ENCODE results near the gene IL18BP. TPM values are rescaled to one million over a fixed set of nuclear protein-coding genes. Genes with fewer than 3 reads are reported as not detected.

Gene IL18BP
- total RNA-seq, 1 experiment from 2014 or later = 5.1 TPM

- intact Hi-C loops (cut with micrococcal nuclease) = no loop called here
- Mint-ChIP-seq H3K27me3 (ENCODE audit: insufficient read depth, unreplicated experiment) (no peaks in the 10 kb centered on the region), H3K36me3 (ENCODE audit: insufficient read depth, unreplicated experiment) (peaks cover 100% of the 10 kb centered on the region), H3K4me1 (ENCODE audit: insufficient read depth, unreplicated experiment) (peaks cover 31% of the 10 kb centered on the region), H3K4me3 (ENCODE audit: unreplicated experiment) (no peak overlapping the region), H3K27ac (ENCODE audit: low read depth, unreplicated experiment) (no peak overlapping the region), H3K9me3 (ENCODE audit: unreplicated experiment) (no peaks in the 10 kb centered on the region)
- TF ChIP-seq, protein P1, sequence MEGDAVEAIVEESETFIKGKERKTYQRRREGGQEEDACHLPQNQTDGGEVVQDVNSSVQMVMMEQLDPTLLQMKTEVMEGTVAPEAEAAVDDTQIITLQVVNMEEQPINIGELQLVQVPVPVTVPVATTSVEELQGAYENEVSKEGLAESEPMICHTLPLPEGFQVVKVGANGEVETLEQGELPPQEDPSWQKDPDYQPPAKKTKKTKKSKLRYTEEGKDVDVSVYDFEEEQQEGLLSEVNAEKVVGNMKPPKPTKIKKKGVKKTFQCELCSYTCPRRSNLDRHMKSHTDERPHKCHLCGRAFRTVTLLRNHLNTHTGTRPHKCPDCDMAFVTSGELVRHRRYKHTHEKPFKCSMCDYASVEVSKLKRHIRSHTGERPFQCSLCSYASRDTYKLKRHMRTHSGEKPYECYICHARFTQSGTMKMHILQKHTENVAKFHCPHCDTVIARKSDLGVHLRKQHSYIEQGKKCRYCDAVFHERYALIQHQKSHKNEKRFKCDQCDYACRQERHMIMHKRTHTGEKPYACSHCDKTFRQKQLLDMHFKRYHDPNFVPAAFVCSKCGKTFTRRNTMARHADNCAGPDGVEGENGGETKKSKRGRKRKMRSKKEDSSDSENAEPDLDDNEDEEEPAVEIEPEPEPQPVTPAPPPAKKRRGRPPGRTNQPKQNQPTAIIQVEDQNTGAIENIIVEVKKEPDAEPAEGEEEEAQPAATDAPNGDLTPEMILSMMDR (IDR thresholded peaks at IDR 0.05; ENCODE audit: unreplicated experiment) = no peak
- DNase-seq (ENCODE audit: unreplicated experiment) = no peak
- ChIA-PET POLR2A (no interaction called here), CTCF (interaction anchor here (1.5 to 5.8 kb wide), 5 partner anchors 8 to 396 kb away, joined by 7 to 39 read pairs (median 10); no protein-coding TSS in a partner anchor)
- BruUV-seq (replicated peaks) = no TSS peak
Observed at GRCh38 chr11:72018171-72018570, 19.5 kb downstream of the IL18BP start.

DNA sequence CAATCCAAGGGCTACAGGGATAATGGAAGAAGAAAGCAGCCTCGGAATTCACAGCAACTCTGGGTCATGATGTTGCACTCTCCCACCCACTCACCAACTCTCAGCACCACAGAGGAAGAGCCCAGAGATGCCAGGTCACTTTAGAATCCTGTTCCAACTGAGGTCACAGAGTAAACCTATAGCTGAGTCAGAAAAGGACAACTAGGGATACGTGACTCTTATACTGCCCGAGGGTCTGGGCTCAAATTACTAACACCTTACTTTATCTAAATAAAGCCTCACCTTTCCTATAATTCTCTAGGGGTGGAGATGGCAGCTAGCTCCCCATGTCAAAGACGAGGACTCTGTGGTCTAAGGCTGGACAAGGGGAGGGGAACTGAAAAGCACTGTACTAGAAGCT, 24.6 kb downstream of the IL18BP start:
- Mint-ChIP-seq H3K27me3 (ENCODE audit: insufficient read depth, unreplicated experiment) (no peaks in the 10 kb centered on the region), H3K36me3 (ENCODE audit: insufficient read depth, unreplicated experiment) (peaks cover 94% of the 10 kb centered on the region)
- DNase-seq (ENCODE audit: unreplicated experiment) = no peak

DNA sequence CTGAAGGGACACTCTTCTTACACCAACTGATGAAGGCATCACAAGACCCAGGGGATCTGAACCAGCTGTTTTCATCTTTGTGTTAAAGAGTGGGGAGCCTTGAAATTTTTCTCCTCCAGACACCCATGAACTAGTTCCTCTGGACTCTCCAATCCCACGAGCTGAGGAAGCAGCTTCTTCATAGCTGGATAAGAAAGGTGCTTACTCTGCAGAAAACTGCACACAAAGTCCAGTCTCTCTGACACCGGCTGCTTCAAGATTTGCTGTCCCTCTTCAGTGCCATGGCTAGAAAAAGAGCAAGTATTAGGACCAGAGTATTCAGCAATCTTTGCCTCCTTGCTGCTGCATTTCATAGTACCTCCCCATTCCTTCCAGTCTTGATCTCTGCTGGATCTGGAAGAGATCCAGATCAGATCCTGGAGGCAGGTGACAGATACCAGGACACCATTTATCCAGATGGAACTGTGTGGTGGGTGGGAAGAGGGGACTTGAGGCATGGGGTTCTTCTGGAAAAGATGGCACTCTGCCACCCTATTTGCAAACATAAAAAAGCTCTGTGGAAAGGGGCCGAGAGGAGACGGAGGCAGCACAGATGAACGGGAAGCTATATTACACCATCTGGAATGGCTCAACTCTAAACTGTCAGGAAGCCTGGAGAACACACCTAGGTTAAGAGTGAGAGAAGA, 25.5 kb downstream of the IL18BP start:
- H3K4me1 Mint-ChIP-seq (ENCODE audit: insufficient read depth, unreplicated experiment) = peaks cover 4% of the 10 kb centered on the region
- peaks cover 92% of the 10 kb centered on the region for H3K36me3 Mint-ChIP-seq (ENCODE audit: insufficient read depth, unreplicated experiment)

More for the DNA sequence above, 24.6 kb downstream of the IL18BP start:
- CTCF ChIA-PET = interaction anchor here (1.2 to 8.2 kb wide), 7 partner anchors 16 to 408 kb away, joined by 3 to 155 read pairs (median 17); no protein-coding TSS in a partner anchor
- TF ChIP-seq, protein P1 (IDR thresholded peaks at IDR 0.05; ENCODE audit: unreplicated experiment) = no peak
- Mint-ChIP-seq H3K9me3 (ENCODE audit: unreplicated experiment) (no peaks in the 10 kb centered on the region), H3K27ac (ENCODE audit: low read depth, unreplicated experiment) (no peak overlapping the region), H3K4me3 (ENCODE audit: unreplicated experiment) (no peak overlapping the region), H3K4me1 (ENCODE audit: insufficient read depth, unreplicated experiment) (peaks cover 4% of the 10 kb centered on the region)
- BruUV-seq (replicated peaks) = no TSS peak
- POLR2A ChIA-PET = interaction anchor here (0.6 to 3.7 kb wide), 8 partner anchors 9 to 411 kb away, joined by 3 to 26 read pairs (median 10); partner anchors contain the start of gene CLPB
- intact Hi-C loops (cut with micrococcal nuclease) = no loop called here

GRCh38 chr11:72026090-72026489, 27.4 kb downstream of the IL18BP start:
- CTCF ChIA-PET = interaction anchor here (1.3 to 8.2 kb wide), 17 partner anchors 9 to 157 kb away, joined by 3 to 155 read pairs (median 19); partner anchors contain the start of gene LAMTOR1
- Mint-ChIP-seq H3K9me3 (ENCODE audit: unreplicated experiment) (no peaks in the 10 kb centered on the region), H3K36me3 (ENCODE audit: insufficient read depth, unreplicated experiment) (peaks cover 82% of the 10 kb centered on the region), H3K27ac (ENCODE audit: low read depth, unreplicated experiment) (no peak overlapping the region), H3K4me3 (ENCODE audit: unreplicated experiment) (no peak overlapping the region), H3K4me1 (ENCODE audit: insufficient read depth, unreplicated experiment) (peaks cover 4% of the 10 kb centered on the region), H3K27me3 (ENCODE audit: insufficient read depth, unreplicated experiment) (no peaks in the 10 kb centered on the region)
- intact Hi-C loops (cut with micrococcal nuclease) = loop anchor here (5.0 kb wide), 1 partner anchor 406 kb away; the partner anchor contains the start of gene CLPB
- POLR2A ChIA-PET = interaction anchor here (0.7 to 3.7 kb wide), 9 partner anchors 10 to 122 kb away, joined by 3 to 26 read pairs (median 6); partner anchors contain the start of gene LAMTOR1
- BruUV-seq (replicated peaks) = no TSS peak
- DNase-seq (ENCODE audit: unreplicated experiment) = no peak
- TF ChIP-seq, protein P1 (IDR thresholded peaks at IDR 0.05; ENCODE audit: unreplicated experiment) = no peak

More for the DNA sequence above, 25.5 kb downstream of the IL18BP start:
- POLR2A ChIA-PET = interaction anchor here (0.6 to 3.7 kb wide), 18 partner anchors 10 to 410 kb away, joined by 3 to 26 read pairs (median 5); partner anchors contain the start of genes ANAPC15 and CLPB
- intact Hi-C loops (cut with micrococcal nuclease) = loop anchor here (2.0 kb wide), 1 partner anchor 215 kb away; no protein-coding TSS in a partner anchor
- TF ChIP-seq, protein P1 (IDR thresholded peaks at IDR 0.05; ENCODE audit: unreplicated experiment) = no peak
- DNase-seq (ENCODE audit: unreplicated experiment) = no peak
- H3K27me3 Mint-ChIP-seq (ENCODE audit: insufficient read depth, unreplicated experiment) = no peaks in the 10 kb centered on the region
- H3K27ac Mint-ChIP-seq (ENCODE audit: low read depth, unreplicated experiment) = peak overlapping the region; percentile 19
- no peaks in the 10 kb centered on the region for H3K9me3 Mint-ChIP-seq (ENCODE audit: unreplicated experiment)
- no peak overlapping the region for H3K4me3 Mint-ChIP-seq (ENCODE audit: unreplicated experiment)
- CTCF ChIA-PET = interaction anchor here (0.6 to 8.2 kb wide), 38 partner anchors 8 to 424 kb away, joined by 3 to 155 read pairs (median 6); partner anchors contain the start of genes LAMTOR1 and PHOX2A
- no TSS peak for BruUV-seq (replicated peaks)

All from MCF 10A (cell line).